IPS-15b (cell line): ENCODE measurements around the gene EYS.

Experiments used
- H3K27me3 ChIP-seq: one replicate; pipeline ENCODE4 v1.6.1; 2013; ENCODE audit warnings: low read length; ENCODE audit not compliant: control insufficient read depth, insufficient read depth
- H3K36me3 ChIP-seq: one replicate; pipeline ENCODE4 v1.6.1; 2013; ENCODE audit warnings: low read length; ENCODE audit not compliant: control insufficient read depth, insufficient read depth
- H3K4me1 ChIP-seq: one replicate; pipeline ENCODE4 v1.6.1; 2013; ENCODE audit warnings: mild to moderate bottlenecking, low read length; ENCODE audit not compliant: control insufficient read depth, insufficient read depth
- H3K4me3 ChIP-seq: one replicate; pipeline ENCODE4 v1.5.1; 2013; ENCODE audit warnings: low read depth, low read length
- H3K9ac ChIP-seq: one replicate; pipeline ENCODE4 v1.6.1; 2013; ENCODE audit warnings: low read depth, mild to moderate bottlenecking, low read length
- H3K9me3 ChIP-seq: one replicate; pipeline ENCODE4 v1.6.1; 2013; ENCODE audit warnings: mild to moderate bottlenecking, low read length; ENCODE audit not compliant: control insufficient read depth, insufficient read depth

Gene EYS

DNA sequence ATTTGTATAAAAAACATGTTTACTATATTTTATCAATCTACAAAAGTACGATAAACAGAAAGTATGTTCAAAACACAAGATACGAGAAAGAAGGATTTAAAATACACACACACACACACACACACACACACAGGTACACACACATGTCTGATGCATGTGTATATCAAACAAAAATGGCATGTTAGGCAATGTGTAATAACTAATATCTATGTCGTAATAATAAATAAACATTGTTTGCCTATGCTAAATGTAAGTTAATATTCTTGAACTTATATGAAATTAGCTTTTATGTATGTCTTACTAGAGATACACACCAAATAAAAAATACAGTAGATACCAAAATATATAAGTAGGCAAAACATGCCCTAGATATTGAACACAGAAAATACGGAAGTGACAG is 894.9 kb downstream of the EYS start:
- Histone ChIP-seq H3K9ac (no peak overlapping the region), H3K4me3 (no peak overlapping the region), H3K9me3 (no peaks in the 10 kb centered on the region), H3K27me3 (no peaks in the 10 kb centered on the region), H3K4me1 (no peaks in the 10 kb centered on the region), H3K36me3 (no peaks in the 10 kb centered on the region)

DNA sequence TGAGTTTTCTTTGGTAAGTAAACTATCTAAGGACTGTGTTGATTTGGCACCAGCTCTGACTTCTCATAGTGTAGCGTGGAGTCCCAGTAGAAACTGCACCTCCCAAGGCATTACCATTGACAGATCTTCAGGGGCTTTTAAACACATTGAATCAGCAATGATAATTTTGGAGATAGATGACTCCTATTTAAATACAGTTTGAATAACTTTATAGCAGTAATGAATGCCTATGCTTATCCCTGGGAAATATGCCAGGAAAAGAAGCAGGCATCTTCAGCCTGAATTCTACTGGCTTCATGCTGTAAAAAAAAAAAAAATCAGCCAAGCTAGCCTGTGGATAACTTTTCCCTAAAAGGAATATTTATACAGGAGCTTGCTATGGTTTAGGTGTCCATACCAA is 895.9 kb downstream of the EYS start:
- Histone ChIP-seq H3K9ac (no peak overlapping the region), H3K27me3 (no peaks in the 10 kb centered on the region), H3K4me3 (no peak overlapping the region), H3K36me3 (no peaks in the 10 kb centered on the region), H3K4me1 (no peaks in the 10 kb centered on the region), H3K9me3 (no peaks in the 10 kb centered on the region)

DNA sequence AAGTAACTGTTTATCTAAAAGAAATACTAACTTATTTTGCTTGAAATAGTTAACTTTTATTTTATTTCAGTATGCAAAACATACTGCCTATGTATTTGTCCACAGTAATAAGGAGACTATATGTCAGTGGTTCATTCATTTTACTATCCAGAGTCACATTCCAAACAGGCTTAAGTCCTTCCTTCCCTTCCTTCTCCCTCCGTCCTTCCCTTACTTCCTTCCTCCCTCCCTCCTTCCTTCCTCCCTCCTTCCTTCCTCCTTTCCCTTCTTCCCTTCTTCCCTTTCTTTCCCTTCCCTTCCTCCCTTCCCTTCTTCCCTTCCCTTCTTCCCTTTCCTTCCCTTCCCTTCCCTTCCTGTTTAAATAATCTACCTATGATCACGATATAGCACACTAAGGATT is 899.2 kb downstream of the EYS start:
- Histone ChIP-seq H3K4me1 (no peaks in the 10 kb centered on the region), H3K4me3 (no peak overlapping the region), H3K9ac (no peak overlapping the region), H3K27me3 (no peaks in the 10 kb centered on the region), H3K36me3 (no peaks in the 10 kb centered on the region), H3K9me3 (no peaks in the 10 kb centered on the region)

DNA sequence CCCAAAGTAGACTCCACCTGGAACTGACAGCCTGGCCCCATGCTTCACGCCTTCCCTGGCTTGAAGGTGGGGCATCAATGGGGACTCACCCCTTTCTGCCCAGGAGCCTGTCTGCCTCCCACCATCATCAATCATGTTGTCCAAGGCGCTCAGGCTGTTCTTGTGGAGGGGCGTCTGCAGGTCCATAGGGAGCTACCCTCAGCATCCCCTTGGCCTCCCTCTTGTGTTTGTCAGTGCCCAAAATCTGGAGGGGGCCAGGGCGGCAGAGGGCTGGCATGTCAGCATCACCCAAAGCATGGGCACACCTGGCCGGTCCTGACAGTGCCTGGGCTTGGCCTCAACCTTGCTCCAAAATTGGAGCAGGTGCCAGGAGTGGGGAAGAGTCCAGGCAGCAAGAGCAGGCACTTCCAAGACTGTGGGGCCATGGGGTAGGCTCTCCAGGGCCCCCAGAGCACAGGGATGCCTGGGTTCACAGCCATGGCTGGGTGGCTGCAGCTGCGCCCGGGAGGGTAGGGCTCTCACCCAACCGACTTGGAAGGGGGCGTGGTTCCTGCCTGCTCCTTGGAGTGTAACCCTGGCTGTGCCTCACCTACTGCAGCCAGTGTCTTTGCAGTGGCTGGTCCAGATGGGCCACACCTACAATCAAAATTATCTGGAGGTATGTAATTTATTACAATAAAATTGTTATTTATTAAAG is 903.4 kb downstream of the EYS start:
- Histone ChIP-seq H3K9ac (no peak overlapping the region), H3K9me3 (no peaks in the 10 kb centered on the region), H3K4me1 (no peaks in the 10 kb centered on the region), H3K27me3 (no peaks in the 10 kb centered on the region), H3K36me3 (no peaks in the 10 kb centered on the region), H3K4me3 (no peak overlapping the region)

DNA sequence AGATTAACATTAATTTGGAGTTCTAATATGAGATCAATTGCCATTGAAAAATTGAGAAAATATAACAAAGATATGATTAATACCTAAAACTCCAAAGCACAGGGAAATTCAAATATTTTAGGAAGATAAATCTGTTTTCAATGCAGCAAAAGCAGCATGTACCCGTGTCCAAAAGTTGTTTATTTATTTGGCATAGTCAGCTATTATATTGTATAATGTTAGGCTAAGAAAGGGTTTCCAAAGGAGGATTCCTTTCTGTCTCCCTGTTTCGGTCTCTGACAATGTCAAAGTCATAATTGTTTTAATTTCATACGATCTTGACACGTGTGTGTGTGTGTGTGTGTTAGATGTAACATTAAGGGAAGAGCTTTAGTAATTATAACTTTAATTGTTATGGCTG is 914.5 kb downstream of the EYS start:
- H3K36me3 ChIP-seq: no peaks in the 10 kb centered on the region
- H3K27me3 ChIP-seq: no peaks in the 10 kb centered on the region
- no peak overlapping the region for H3K9ac ChIP-seq
- no peaks in the 10 kb centered on the region for H3K4me1 ChIP-seq
- no peaks in the 10 kb centered on the region for H3K9me3 ChIP-seq
- no peak overlapping the region for H3K4me3 ChIP-seq

DNA sequence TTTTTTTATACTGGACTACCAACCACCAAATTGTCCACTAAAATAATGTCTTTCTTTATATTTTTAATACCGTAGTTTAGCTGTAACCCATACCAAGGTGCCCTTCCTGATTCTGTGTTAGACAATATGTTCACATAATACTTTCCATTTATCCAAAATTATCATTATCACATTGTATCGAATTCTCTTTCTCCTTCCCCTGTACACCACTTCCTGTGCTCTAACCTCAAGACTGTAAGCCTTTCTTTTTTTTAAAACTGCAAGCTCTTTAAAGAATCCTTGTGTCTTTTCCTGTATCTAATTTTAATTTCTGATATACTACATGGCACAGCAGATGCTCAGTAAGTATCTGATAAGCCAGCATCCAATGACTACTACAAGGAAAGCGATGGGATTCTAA is 917.5 kb downstream of the EYS start:
- H3K27me3 ChIP-seq: no peaks in the 10 kb centered on the region
- no peaks in the 10 kb centered on the region for H3K4me1 ChIP-seq
- no peaks in the 10 kb centered on the region for H3K9me3 ChIP-seq
- H3K9ac ChIP-seq: no peak overlapping the region
- H3K4me3 ChIP-seq: no peak overlapping the region
- H3K36me3 ChIP-seq: no peaks in the 10 kb centered on the region

DNA sequence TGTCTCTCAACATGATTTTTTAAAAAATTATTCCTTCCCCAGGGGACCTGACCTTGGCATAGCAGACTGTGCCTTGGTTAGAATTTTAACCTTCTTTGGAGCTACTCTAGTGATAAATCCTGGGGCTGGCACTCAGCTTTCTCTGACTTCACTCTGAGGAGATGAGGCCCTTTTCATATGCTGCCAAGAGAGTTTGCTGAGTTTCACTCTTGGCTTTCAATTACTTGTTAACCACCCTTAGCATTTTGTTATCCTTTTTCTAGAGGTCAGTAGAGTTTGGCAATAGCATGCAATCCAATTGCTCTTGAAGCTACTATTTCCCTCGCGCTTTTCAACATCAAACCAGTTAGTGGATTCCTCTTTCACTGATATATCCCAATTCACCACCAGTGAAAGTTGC is 920.3 kb downstream of the EYS start:
- no peak overlapping the region for H3K4me3 ChIP-seq
- H3K36me3 ChIP-seq: no peaks in the 10 kb centered on the region
- H3K4me1 ChIP-seq: no peaks in the 10 kb centered on the region
- H3K27me3 ChIP-seq: no peaks in the 10 kb centered on the region
- no peak overlapping the region for H3K9ac ChIP-seq
- no peaks in the 10 kb centered on the region for H3K9me3 ChIP-seq

DNA sequence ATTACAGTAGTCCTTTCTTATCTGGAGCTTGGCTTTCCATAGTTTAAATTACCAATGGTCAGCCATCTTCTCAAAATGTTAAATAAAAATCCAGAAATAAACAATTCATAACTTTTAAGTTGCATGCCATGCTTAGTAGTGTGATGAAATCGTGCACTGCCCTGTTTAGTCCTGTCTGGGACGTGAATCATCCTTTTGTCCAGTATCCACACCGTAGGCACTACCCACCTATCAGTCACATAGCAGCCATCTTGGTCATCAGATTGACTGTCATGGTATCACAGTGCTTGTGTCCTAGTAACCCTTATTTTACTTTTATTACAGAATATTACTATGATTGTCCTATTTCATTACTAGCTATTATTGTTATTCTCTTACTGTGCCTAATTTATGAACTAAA is 924.1 kb downstream of the EYS start:
- no peaks in the 10 kb centered on the region for H3K9me3 ChIP-seq
- H3K4me1 ChIP-seq: no peaks in the 10 kb centered on the region
- H3K4me3 ChIP-seq: no peak overlapping the region
- H3K36me3 ChIP-seq: no peaks in the 10 kb centered on the region
- H3K9ac ChIP-seq: no peak overlapping the region
- H3K27me3 ChIP-seq: no peaks in the 10 kb centered on the region

DNA sequence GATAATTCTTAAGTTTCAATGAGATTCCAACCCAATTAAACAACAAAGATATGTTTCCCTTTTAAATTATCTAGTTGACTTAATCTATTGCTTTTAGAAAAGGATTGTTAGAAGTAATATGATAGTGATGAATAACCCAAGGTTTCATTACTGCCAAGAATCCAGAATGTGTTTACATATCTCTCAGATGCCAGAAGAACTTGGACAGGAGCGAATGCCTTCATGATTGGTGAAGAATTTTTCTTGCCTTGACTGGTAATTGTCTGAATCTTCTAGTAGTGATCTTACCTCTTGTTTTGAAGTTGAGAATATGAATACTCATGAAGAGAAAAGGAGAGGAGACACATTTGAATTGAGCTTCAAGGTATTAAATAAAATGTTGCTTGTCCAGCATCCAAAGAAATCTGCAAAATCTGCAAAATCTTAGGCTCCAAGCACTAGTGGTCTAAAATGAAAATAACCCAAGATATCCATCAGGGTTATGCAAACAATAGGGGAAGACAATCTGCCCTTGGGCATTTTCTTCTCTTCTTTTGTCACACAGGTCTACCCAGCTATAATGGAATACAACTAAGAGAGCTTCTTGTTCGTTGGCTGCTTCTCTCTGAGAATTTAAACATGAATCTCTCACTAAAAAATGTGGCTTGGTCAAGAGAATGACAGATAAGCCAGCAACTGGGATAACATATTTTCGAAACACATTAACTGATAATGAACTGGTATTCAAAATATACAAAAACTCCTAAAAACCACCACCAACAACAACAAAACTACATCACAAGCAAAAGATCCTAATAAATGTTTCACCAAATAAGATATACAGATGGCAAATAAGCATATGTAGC is 928.9 kb downstream of the EYS start:
- Histone ChIP-seq H3K9ac (no peak overlapping the region), H3K4me3 (no peak overlapping the region), H3K36me3 (no peaks in the 10 kb centered on the region), H3K4me1 (no peaks in the 10 kb centered on the region), H3K9me3 (no peaks in the 10 kb centered on the region), H3K27me3 (no peaks in the 10 kb centered on the region)

DNA sequence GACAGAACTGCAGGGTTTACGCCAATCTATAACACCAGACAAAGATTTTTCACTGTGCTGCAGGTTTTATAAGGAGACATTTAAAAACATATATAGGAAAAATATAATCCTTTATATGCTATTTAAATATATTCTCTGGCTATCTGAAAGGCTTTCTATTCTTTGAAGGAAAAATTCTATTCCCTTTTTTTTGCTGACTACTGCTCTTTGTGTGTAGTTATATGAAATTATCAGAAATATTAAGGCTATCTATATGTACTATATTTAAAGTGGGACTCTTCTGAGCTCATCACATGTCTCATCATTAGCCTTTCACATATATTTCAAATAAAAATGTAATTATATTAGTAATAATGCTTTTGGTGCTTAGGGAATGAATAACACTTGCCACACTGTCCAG is 930.7 kb downstream of the EYS start:
- Histone ChIP-seq H3K4me3 (no peak overlapping the region), H3K9ac (no peak overlapping the region), H3K27me3 (no peaks in the 10 kb centered on the region), H3K9me3 (no peaks in the 10 kb centered on the region), H3K36me3 (no peaks in the 10 kb centered on the region), H3K4me1 (no peaks in the 10 kb centered on the region)

DNA sequence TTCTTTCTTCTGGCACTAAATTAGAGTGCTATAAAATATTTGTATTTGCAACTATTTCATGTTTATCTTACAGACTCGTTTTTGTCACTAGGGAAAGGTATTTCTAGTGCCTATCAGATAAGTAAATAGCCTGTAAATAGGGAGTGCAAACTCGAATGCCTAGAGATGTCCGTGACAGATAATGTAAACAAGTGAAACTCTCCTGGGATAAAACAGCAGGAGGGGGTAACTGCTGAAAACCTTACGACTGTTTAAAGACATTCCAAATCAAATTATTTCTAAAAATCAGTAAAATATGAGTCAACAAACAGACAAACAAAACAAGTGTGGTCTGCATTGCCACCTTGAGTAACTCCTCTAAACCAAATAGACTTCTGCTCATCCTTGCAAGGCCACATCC is 932.1 kb downstream of the EYS start:
- H3K4me1 ChIP-seq: no peaks in the 10 kb centered on the region
- no peaks in the 10 kb centered on the region for H3K9me3 ChIP-seq
- no peak overlapping the region for H3K9ac ChIP-seq
- no peak overlapping the region for H3K4me3 ChIP-seq
- no peaks in the 10 kb centered on the region for H3K36me3 ChIP-seq
- no peaks in the 10 kb centered on the region for H3K27me3 ChIP-seq

DNA sequence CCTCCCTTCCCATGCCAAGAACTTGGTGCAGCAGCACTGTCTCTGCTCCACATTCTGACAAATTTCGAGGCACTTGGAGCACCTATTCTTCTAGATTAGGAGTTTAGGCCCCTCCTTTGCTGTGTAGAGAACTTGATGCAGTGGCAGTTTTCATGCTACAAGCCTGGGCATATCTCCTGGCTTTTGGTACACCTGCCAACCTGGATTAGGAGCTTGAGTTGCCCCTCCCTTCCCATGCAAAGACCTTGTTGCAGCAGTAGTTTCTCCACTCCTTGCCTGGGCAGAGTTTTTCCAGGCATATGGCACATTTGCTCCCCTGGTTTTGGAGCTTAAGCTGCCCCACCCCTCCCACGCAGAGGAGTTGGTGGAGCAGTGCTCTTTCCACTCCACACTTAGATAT is 956.1 kb downstream of the EYS start:
- Histone ChIP-seq H3K4me1 (no peaks in the 10 kb centered on the region), H3K27me3 (no peaks in the 10 kb centered on the region), H3K4me3 (no peak overlapping the region), H3K9ac (no peak overlapping the region), H3K9me3 (no peaks in the 10 kb centered on the region), H3K36me3 (no peaks in the 10 kb centered on the region)
